ENCODE data around the gene PUS7L. TPM values are rescaled to one million over a fixed set of nuclear protein-coding genes. Genes with fewer than 3 reads are reported as not detected.
"Not testable (repeated sequence)": the region's sequence is repeated elsewhere in the genome, so short reads cannot be mapped to it uniquely, and the experiment has no call there.

Gene PUS7L
- total RNA-seq, 1 donor from 2014 or later: 13.0 TPM

GRCh38 chr12:43762596-43762995 lies 4.0 kb upstream of the PUS7L start:
- no peak overlapping the region for H3K4me3 ChIP-seq
- no peak for TF ChIP-seq POLR2A (IDR thresholded peaks at IDR 0.05)
- TF ChIP-seq CTCF (IDR thresholded peaks at IDR 0.05): no peak
- TF ChIP-seq POLR2AphosphoS5 (IDR thresholded peaks at IDR 0.05; ENCODE audit: insufficient read depth in 1 of 2, low read depth in 1 of 2): no peak
- no peaks in the 10 kb centered on the region for H3K9me3 ChIP-seq
- H3K27me3 ChIP-seq: no peaks in the 10 kb centered on the region
- no peak overlapping the region for H3K27ac ChIP-seq
- no peaks in the 10 kb centered on the region for H3K36me3 ChIP-seq
- intact Hi-C loops (cut with DNase I): no loop called here
- no peak for DNase-seq (ENCODE audit: extremely low spot score in 2 of 2)
- H3K4me1 ChIP-seq: peaks cover 24% of the 10 kb centered on the region

GRCh38 chr12:43761500-43761899 lies 2.9 kb upstream of the PUS7L start:
- intact Hi-C loops (cut with DNase I): no loop called here
- no peak overlapping the region for H3K27ac ChIP-seq
- no peaks in the 10 kb centered on the region for H3K27me3 ChIP-seq
- DNase-seq (ENCODE audit: extremely low spot score in 2 of 2): no peak
- H3K4me3 ChIP-seq: no peak overlapping the region
- TF ChIP-seq CTCF (IDR thresholded peaks at IDR 0.05) (no peak), POLR2AphosphoS5 (IDR thresholded peaks at IDR 0.05; ENCODE audit: insufficient read depth in 1 of 2, low read depth in 1 of 2) (no peak), POLR2A (IDR thresholded peaks at IDR 0.05) (no peak)
- no peaks in the 10 kb centered on the region for H3K36me3 ChIP-seq
- no peaks in the 10 kb centered on the region for H3K9me3 ChIP-seq
- H3K4me1 ChIP-seq: peaks cover 28% of the 10 kb centered on the region

GRCh38 chr12:43760396-43760795 lies 1.8 kb upstream of the PUS7L start:
- TF ChIP-seq POLR2AphosphoS5 (IDR thresholded peaks at IDR 0.05; ENCODE audit: insufficient read depth in 1 of 2, low read depth in 1 of 2) (no peak), CTCF (IDR thresholded peaks at IDR 0.05) (no peak), POLR2A (IDR thresholded peaks at IDR 0.05) (no peak)
- Histone ChIP-seq H3K4me3 (peak overlapping the region; percentile 57 to 90), H3K36me3 (no peaks in the 10 kb centered on the region), H3K27ac (no peak overlapping the region), H3K9me3 (no peaks in the 10 kb centered on the region), H3K27me3 (no peaks in the 10 kb centered on the region), H3K4me1 (peaks cover 28% of the 10 kb centered on the region)
- no peak for DNase-seq (ENCODE audit: extremely low spot score in 2 of 2)
- intact Hi-C loops (cut with DNase I): no loop called here

GRCh38 chr12:43758247-43758727 lies 303 bp downstream of the PUS7L start:
- H3K36me3 ChIP-seq: peaks cover 0 to 9% of the 10 kb centered on the region in 2 donors
- H3K27me3 ChIP-seq: no peaks in the 10 kb centered on the region
- H3K27ac ChIP-seq: peak overlapping the region; percentile 66
- intact Hi-C loops (cut with DNase I): no loop called here
- DNase-seq (ENCODE audit: extremely low spot score in 2 of 2): peak in 1 of 2 donors; percentile 92
- TF ChIP-seq POLR2AphosphoS5 (IDR thresholded peaks at IDR 0.05; ENCODE audit: insufficient read depth in 1 of 2, low read depth in 1 of 2) (no peak), CTCF (IDR thresholded peaks at IDR 0.05) (no peak), POLR2A (IDR thresholded peaks at IDR 0.05) (no peak)
- no peaks in the 10 kb centered on the region for H3K9me3 ChIP-seq
- H3K4me1 ChIP-seq: peaks cover 28% of the 10 kb centered on the region
- peak overlapping the region; percentile 57 to 90 for H3K4me3 ChIP-seq

DNA sequence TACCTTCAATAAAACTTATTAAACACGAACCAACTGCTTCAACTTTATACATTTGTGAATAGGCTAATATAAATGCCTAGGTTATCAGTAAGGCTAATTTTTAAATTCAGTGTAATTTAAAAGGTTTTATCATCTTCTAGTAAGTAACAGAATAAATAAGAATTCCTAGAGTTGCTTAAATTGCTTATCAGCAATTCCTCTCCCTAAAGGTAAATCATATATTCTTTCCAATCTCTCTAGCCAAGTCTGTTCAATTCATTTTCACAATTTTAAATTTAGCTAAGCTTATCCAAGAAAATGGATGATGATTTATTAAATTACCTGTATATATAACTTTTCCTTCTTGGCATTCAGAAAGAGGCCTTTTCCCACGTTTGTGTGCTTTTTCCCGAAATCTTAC lies 4.6 kb downstream of the PUS7L start:
- Histone ChIP-seq H3K9me3 (no peaks in the 10 kb centered on the region), H3K36me3 (peaks cover 0 to 9% of the 10 kb centered on the region in 2 donors), H3K27ac (no peak overlapping the region), H3K27me3 (no peaks in the 10 kb centered on the region), H3K4me1 (peaks cover 11% of the 10 kb centered on the region), H3K4me3 (no peak overlapping the region)
- no peak for DNase-seq (ENCODE audit: extremely low spot score in 2 of 2)
- intact Hi-C loops (cut with DNase I): loop anchor here (5.0 kb wide), 1 partner anchor 1778 kb away; no protein-coding TSS in a partner anchor
- TF ChIP-seq CTCF (IDR thresholded peaks at IDR 0.05) (no peak), POLR2AphosphoS5 (IDR thresholded peaks at IDR 0.05; ENCODE audit: insufficient read depth in 1 of 2, low read depth in 1 of 2) (no peak), POLR2A (IDR thresholded peaks at IDR 0.05) (no peak)

- not testable (repeated sequence) for H3K9me3 ChIP-seq; H3K4me3 ChIP-seq; H3K27ac ChIP-seq; H3K36me3 ChIP-seq; H3K4me1 ChIP-seq; DNase-seq (ENCODE audit: extremely low spot score in 2 of 2); H3K27me3 ChIP-seq
- intact Hi-C loops (cut with DNase I): loop anchor here (5.0 kb wide), 1 partner anchor 1781 kb away; no protein-coding TSS in a partner anchor
Measured at GRCh38 chr12:43751360-43751759, 7.2 kb downstream of the PUS7L start.
